HG03039 (cell line): ENCODE results near the gene WDR1.

Experiments used
- ATAC-seq: cut with Tn5 transposase; IDR thresholded peaks from one replicate; pipeline ENCODE4 v1.9.1; 2021; ENCODE audit warnings: mild to moderate bottlenecking, moderate library complexity; ENCODE audit not compliant: unreplicated experiment

Gene WDR1

GRCh38 chr4:10086506-10087120 lies 30.0 kb downstream of the WDR1 start:
- no peak for ATAC-seq

DNA sequence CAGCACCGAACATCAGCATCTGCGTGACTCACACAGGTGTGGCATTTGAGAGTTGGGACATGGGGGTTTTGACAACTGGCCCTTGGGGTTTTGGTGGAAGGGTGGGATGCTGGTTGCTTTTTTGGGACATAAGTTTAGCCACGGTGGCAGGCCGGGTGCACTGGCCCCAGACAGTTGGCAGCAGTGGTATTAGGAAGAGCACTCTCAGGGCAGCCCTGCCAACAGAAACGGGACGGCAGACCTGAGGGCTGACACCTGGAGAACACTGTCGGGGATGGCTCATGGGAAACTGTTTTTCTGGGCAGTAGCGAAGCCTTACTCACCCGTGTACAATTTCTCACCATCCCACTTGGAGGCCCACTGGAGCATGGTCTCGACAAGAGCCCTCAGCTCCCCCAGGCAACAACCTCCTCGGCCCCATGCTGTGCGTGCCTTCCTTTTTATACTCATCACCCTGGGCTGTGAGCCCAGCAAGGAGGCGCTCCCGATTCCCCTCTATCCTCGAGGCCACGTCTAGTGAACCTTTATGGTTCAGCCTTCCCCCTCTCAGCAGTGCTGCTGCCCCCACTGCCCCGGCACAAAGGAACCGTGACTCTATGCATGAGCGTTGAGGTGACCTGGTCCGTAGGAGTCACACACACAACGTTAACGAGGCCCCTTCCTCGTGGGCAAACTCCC lies 30.6 kb downstream of the WDR1 start:
- no peak for ATAC-seq

- ATAC-seq = no peak
Observed at GRCh38 chr4:10085386-10085785, 31.2 kb downstream of the WDR1 start.

GRCh38 chr4:10084651-10085358 lies 31.8 kb downstream of the WDR1 start:
- ATAC-seq = no peak

DNA sequence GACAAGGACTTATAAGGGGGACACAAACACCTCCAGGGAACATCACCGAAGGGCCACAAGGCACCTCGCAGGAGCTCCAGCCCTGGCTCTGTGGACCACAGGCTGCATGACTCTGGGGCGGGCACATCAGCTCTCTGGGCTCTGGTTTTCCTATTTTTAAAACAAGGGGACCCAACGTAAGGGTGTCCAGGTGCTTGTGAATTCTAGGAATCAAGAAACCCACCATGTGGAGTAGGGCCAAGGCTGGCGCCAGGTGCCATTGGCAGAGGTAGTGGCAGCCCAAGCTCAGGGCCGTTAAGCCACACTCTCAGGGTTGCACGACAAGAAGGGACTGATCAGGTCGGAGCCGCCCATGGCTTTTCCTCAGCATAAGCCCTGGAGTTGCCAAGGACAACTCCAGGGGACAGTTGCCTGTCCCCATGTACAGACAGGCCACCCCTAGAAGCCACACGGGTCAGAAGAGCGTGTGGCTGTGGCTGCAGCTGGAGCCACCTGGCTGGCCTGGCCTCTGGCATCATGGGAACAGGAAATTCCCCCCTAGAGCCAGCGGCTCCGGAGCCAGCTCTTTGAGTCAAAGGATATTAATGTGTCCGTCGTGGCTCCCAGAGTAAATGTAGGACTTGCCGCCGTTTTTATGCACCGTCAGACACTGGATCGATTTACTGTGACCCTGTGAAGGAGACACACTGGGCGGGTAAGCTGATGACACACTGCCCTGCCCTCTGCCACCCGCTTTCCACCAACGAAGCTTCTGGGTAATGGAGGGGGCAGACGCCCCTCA lies 32.5 kb downstream of the WDR1 start:
- no peak for ATAC-seq

DNA sequence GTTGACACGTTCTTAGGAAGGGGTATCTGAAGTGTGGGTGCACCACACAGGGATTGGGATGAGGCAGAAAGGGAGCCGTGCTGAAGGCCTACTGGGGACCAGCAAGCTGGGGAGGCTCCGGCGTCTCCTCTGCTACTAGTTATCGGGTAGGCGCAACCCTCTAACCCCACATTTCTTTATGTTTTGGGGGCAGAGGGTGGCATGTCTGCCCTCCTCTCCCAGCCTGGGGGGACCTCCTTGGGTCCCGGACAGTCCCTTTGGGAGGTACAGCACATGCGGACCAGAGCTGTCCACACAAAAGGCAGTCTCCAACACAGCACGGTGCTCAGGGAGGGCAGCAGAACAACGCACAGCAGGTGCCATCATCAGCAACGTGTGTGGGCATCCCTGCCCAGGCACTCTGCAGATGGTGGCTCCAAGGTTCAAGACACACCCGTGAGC lies 33.2 kb downstream of the WDR1 start:
- no peak for ATAC-seq

- no peak for ATAC-seq
Observed at GRCh38 chr4:10082459-10083272, 33.9 kb downstream of the WDR1 start.

DNA sequence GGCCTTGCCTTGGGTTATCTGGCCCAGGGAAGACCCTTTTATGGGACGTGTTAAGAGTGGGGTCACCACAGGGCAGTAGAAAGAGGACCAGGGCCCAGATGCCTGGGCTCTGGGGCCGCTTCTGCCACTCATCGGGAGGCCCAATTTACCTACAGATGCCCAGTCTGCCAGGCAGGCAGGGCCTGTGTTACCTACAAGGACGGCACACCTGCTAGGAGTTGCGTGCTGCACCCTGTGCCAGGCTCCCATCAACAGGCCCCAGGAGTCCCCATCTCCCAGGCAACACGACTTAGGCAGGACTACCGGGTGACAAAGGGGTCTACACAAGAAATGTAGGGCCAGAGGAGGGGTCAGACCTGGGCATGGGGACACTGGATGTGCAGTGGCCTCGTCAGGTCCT lies 34.6 kb downstream of the WDR1 start:
- ATAC-seq = no peak

DNA sequence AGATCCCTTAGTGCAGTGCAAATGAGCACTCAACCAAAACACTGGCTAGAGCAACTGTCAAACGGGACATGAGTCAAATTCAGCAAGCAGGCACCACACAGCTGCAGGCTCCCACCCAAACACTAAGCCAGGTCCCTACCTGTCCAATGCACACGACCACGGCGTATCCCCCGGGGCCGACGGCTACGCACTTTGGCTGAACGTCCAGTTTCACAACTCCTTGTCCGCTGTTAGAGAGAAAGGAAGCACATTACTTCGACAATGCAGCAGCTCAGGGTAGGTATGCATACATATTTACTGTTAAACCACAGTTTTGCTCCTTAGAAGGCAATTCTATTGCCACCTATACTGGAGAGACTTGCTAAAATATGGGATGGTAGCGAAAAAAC lies 35.4 kb downstream of the WDR1 start:
- ATAC-seq = no peak

GRCh38 chr4:10080589-10081217 lies 35.9 kb downstream of the WDR1 start:
- ATAC-seq = no peak

DNA sequence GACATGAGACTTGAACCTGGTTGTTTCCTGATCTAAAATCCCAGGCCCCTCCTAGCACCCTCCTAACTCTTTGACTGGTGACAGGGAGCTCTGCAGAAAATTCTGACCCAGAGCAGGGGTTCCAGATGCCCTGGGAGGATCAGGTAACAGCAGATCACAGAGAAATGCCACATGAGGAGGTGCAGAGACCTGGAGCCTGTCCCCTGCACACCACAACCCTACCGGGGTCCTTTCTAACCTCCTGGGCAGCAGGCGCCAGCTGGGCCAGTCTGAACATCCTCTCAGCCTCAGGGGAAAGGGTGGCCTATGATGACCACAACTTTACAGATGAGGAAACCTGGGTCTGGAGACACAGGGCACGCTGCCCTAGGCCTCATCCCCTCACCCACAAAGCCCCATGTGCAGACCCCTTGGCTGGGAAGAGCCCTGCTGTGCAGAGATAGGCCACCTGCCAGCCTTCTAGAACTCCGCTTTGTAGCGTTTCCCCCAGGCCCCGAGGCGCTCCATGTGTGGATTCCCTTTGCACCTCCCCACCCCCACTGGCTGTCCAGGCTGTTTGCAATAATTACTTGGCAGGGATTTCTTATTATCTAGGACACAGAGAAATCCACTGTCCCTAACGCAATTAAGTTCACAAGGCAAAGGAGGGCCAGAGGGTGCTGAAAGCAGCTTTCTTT lies 36.5 kb downstream of the WDR1 start:
- no peak for ATAC-seq

GRCh38 chr4:10079256-10079655 lies 37.3 kb downstream of the WDR1 start:
- ATAC-seq = no peak

DNA sequence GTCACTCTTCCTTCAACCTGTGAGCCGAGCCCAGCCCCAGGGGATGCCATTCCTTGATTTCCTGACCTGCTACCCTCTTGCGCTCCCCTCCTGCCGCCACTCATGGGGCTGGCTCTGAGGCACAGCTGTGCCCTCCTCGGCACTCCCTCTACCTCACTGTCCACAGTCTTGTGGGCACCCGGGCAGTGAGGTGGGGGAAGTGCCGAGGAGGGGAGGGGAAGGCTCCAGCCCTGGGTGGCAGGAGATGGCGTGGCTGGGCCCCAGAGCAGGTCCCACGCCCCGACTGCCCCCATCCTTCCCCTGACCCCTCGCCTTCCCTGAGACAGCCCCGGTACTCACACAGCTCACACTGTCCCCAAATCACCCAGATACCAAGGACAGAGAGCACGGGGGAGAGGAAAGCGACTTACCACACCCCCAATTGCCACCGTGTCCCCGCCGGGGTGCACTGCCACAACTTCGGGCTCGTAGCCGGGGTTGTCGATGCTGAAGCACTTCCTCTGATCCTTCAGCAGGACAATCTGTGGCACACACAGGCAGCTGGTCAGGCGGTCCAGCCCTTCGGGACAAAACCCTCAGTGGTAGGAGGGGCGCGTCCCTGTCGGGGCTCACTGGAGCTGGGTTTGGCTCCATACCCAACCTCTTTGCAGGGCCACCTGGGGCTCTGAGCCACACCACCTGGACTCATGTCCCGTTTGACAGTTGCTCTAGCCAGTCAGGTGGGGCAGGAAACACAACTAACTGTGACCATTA lies 37.9 kb downstream of the WDR1 start:
- ATAC-seq = no peak

- no peak for ATAC-seq
Observed at GRCh38 chr4:10077483-10078335, 38.9 kb downstream of the WDR1 start.

- no peak for ATAC-seq
Observed at GRCh38 chr4:10077076-10077475, 39.5 kb downstream of the WDR1 start.

GRCh38 chr4:10075953-10076391 lies 40.6 kb downstream of the WDR1 start:
- no peak for ATAC-seq

DNA sequence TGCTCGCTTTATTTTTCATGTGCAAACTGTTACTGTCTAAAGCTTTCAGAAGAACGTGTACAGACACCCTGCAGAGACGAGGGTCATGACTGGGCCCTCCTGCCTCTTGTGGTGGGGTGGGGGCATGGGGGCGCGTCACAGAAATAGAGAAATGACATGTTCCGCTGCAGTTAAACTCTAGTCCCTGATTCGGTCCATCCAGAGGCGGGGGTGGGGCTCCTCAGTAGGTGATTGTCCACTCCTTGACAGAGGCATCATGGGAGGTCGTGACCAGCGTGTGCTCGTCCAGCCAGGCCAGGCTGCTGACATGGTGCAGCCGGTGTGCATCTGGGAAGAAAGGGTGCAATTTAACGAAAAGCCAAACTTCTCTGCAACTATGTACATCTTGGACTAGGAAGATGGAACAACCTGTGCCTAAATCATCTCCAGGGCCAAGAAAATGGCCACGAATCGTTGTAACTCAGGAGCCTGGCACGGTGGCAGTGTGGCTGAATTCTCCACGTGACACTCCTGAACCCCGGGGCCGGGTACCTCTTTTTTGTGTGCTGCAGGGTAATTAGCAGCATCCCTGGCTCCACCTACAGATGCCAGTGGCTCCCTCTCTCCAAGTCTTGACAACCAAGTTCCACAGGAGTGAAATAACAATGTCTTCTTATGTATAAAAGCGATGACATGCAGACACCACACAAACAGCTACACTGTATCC lies 41.3 kb downstream of the WDR1 start:
- ATAC-seq = no peak
